Gastroesophageal sphincter (tissue), 4 donors: ENCODE measurements around the gene CPXM2. TPM values are rescaled to one million over a fixed set of nuclear protein-coding genes. Genes with fewer than 3 reads are reported as not detected.

Source experiments
- ATAC-seq: fragments of 150-250 bp; one replicate; pipeline ENCODE4 v1.9.1; 2016; ENCODE audit warnings: mild to moderate bottlenecking, moderate library complexity
- H3K27ac ChIP-seq, 4 donors: fragments of 200-600 bp; sonication (generic) in 3 of 4; 1 replicate in 3 of 4; 2 replicates in 1 of 4; pipeline ENCODE4 v1.5.1; 2016 to 2019
- H3K27me3 ChIP-seq: fragments of 200-600 bp; sonication (generic); one replicate; pipeline ENCODE4 v1.5.1; 2019
- H3K36me3 ChIP-seq, 2 donors: fragments of 200-600 bp; sonication (generic); one replicate each; pipeline ENCODE4 v1.5.1; 2019; ENCODE audit warnings: control low read depth in 1 of 2
- H3K4me1 ChIP-seq, 3 donors: fragments of 200-600 bp; sonication (generic); 1 replicate in 2 of 3; 2 replicates in 1 of 3; pipeline ENCODE4 v1.5.1; 2016 to 2019; ENCODE audit warnings: control low read depth in 2 of 3
- H3K4me3 ChIP-seq, 2 donors: fragments of 200-600 bp; sonication (generic); one replicate each; pipeline ENCODE4 v1.5.1; 2019; ENCODE audit warnings: mild to moderate bottlenecking in 1 of 2, moderate library complexity in 1 of 2
- H3K9me3 ChIP-seq, 3 donors: fragments of 200-600 bp; sonication (generic); one replicate each; pipeline ENCODE4 v1.5.1; 2017 to 2019; ENCODE audit warnings: control low read depth in 2 of 3
- CTCF ChIP-seq, 4 experiments: fragments of 200-600 bp in 2 of 4; fragments of 450-650 bp in 2 of 4; sonication (generic) in 1 of 4; IDR thresholded peaks; one replicate each; pipeline ENCODE4 v1.5.1; 2017 to 2019; ENCODE audit warnings: antibody characterized with exemption in 4 of 4, mild to moderate bottlenecking in 2 of 4, moderate library complexity in 2 of 4
- EP300 ChIP-seq: sonication (generic); formaldehyde crosslinking; IDR thresholded peaks from one replicate; pipeline ENCODE4 v1.6.1; 2017; ENCODE audit warnings: antibody characterized with exemption, mild to moderate bottlenecking
- POLR2A ChIP-seq, 2 donors: fragments of 450-650 bp; IDR thresholded peaks; one replicate each; pipeline ENCODE4 v1.6.1; 2017; ENCODE audit warnings: antibody characterized with exemption in 2 of 2, mild to moderate bottlenecking in 2 of 2, moderate library complexity in 1 of 2
- POLR2AphosphoS5 ChIP-seq: sonication (generic); formaldehyde crosslinking; IDR thresholded peaks from one replicate; pipeline ENCODE4 v1.6.1; 2017; ENCODE audit warnings: antibody characterized with exemption
- WGBS, 2 donors: methylation state at CpG; one replicate each; pipeline ENCODE4 v1.1.5; 2018; ENCODE audit warnings: low coverage in 1 of 2; 5-methylcytosine and 5-hydroxymethylcytosine counted together
- total RNA-seq, 4 donors: library from RNA; depleted of rRNA; stranded (reverse); fragments of >200 nt; gene quantifications; one replicate each; pipeline ENCODE4 v1.1.0, GENCODE V29; 2016

CPXM2 gene
- total RNA-seq, 4 donors from 2014 or later, result 57.1 to 165 (median 85.1) TPM

- no peak for TF ChIP-seq CTCF (IDR thresholded peaks at IDR 0.05)
- no peak for TF ChIP-seq POLR2AphosphoS5
- TF ChIP-seq EP300, result no peak
- no peak for TF ChIP-seq POLR2A (IDR thresholded peaks at IDR 0.05)
- peaks cover 0 to 67% (median 9%) of the 10 kb centered on the region in 3 donors for H3K4me1 ChIP-seq
- H3K4me3 ChIP-seq, result no peak overlapping the region
- H3K27ac ChIP-seq, result peak overlapping the region; percentile 2 to 95 (median 76)
- no peaks in the 10 kb centered on the region for H3K9me3 ChIP-seq
- peaks cover 0 to 12% of the 10 kb centered on the region in 2 donors for H3K36me3 ChIP-seq
- 95 to 96% methylated on average over 16 to 17 of the region's 19 CpGs for WGBS, 2 donors
- no peaks in the 10 kb centered on the region for H3K27me3 ChIP-seq
- peak; percentile 10 for ATAC-seq
These were observed 34.0 kb downstream of the CPXM2 start for GRCh38 chr10:123857616-123858015.

- no peak overlapping the region for H3K4me3 ChIP-seq
- no peaks in the 10 kb centered on the region for H3K27me3 ChIP-seq
- no peak for ATAC-seq
- H3K9me3 ChIP-seq, result no peaks in the 10 kb centered on the region
- peaks cover 0 to 50% (median 9%) of the 10 kb centered on the region in 3 donors for H3K4me1 ChIP-seq
- WGBS, 2 donors, result 15 to 50% methylated on average over 2 to 7 of the region's 7 CpGs
- H3K36me3 ChIP-seq, result no peaks in the 10 kb centered on the region
- TF ChIP-seq POLR2AphosphoS5 (no peak), POLR2A (IDR thresholded peaks at IDR 0.05) (no peak), CTCF (IDR thresholded peaks at IDR 0.05) (no peak), EP300 (no peak)
- peak overlapping the region in 3 of 4 donors; percentile 28 to 95 (median 59) for H3K27ac ChIP-seq
These were observed 36.5 kb downstream of the CPXM2 start for GRCh38 chr10:123855008-123855684.

- TF ChIP-seq EP300 (no peak), POLR2A (IDR thresholded peaks at IDR 0.05) (no peak), POLR2AphosphoS5 (no peak), CTCF (IDR thresholded peaks at IDR 0.05) (no peak)
- 78 to 87% methylated on average over 2 to 3 of the region's 7 CpGs for WGBS, 2 donors
- no peak overlapping the region for H3K4me3 ChIP-seq
- H3K27ac ChIP-seq, result peak overlapping the region in 1 of 4 donors; percentile 95
- peaks cover 0 to 44% (median 9%) of the 10 kb centered on the region in 3 donors for H3K4me1 ChIP-seq
- no peak for ATAC-seq
- H3K27me3 ChIP-seq, result no peaks in the 10 kb centered on the region
- no peaks in the 10 kb centered on the region for H3K36me3 ChIP-seq
- H3K9me3 ChIP-seq, result no peaks in the 10 kb centered on the region
These were observed 37.1 kb downstream of the CPXM2 start for GRCh38 chr10:123854498-123854897.

GRCh38 chr10:123854003-123854402 lies 37.6 kb downstream of the CPXM2 start:
- H3K9me3 ChIP-seq, result no peaks in the 10 kb centered on the region
- 73 to 80% methylated on average over 1 to 3 of the region's 4 CpGs for WGBS, 2 donors
- no peaks in the 10 kb centered on the region for H3K27me3 ChIP-seq
- no peak for TF ChIP-seq CTCF (IDR thresholded peaks at IDR 0.05)
- TF ChIP-seq POLR2AphosphoS5, result no peak
- no peak for TF ChIP-seq EP300
- TF ChIP-seq POLR2A (IDR thresholded peaks at IDR 0.05), result no peak
- peak overlapping the region in 1 of 4 donors; percentile 19 for H3K27ac ChIP-seq
- no peak for ATAC-seq
- H3K36me3 ChIP-seq, result no peaks in the 10 kb centered on the region
- no peak overlapping the region for H3K4me3 ChIP-seq
- H3K4me1 ChIP-seq, result peaks cover 0 to 41% (median 8%) of the 10 kb centered on the region in 3 donors

GRCh38 chr10:123852411-123852951 lies 39.1 kb downstream of the CPXM2 start:
- 80 to 85% methylated on average over 6 to 7 of the region's 7 CpGs for WGBS, 2 donors
- no peak overlapping the region for H3K27ac ChIP-seq
- peaks cover 3 to 41% (median 8%) of the 10 kb centered on the region in 3 donors for H3K4me1 ChIP-seq
- H3K4me3 ChIP-seq, result no peak overlapping the region
- TF ChIP-seq EP300 (no peak), POLR2A (IDR thresholded peaks at IDR 0.05) (no peak), CTCF (IDR thresholded peaks at IDR 0.05) (no peak), POLR2AphosphoS5 (no peak)
- no peak for ATAC-seq
- H3K27me3 ChIP-seq, result no peaks in the 10 kb centered on the region
- H3K9me3 ChIP-seq, result no peaks in the 10 kb centered on the region
- H3K36me3 ChIP-seq, result no peaks in the 10 kb centered on the region
